ENCODE results near the gene TSC2.
A peak's percentile ranks its signal among the peaks of the same experiment; 100 is the strongest.

TSC2 gene

GRCh38 chr16:2001456-2002355 lies 46.1 kb upstream of the TSC2 start:
- no peak for TF ChIP-seq CTCF (IDR thresholded peaks at IDR 0.05; ENCODE audit: control insufficient read depth, extremely low read depth, insufficient read depth)
- H3K4me3 ChIP-seq (ENCODE audit: low read depth, low read length), result no peak overlapping the region
- DNase-seq (ENCODE audit: low read depth), result no peak

GRCh38 chr16:2002406-2003230 lies 45.2 kb upstream of the TSC2 start:
- DNase-seq (ENCODE audit: low read depth), result no peak
- no peak for TF ChIP-seq CTCF (IDR thresholded peaks at IDR 0.05; ENCODE audit: control insufficient read depth, extremely low read depth, insufficient read depth)
- no peak overlapping the region for H3K4me3 ChIP-seq (ENCODE audit: low read depth, low read length)

GRCh38 chr16:2003231-2003826 lies 44.5 kb upstream of the TSC2 start:
- TF ChIP-seq CTCF (IDR thresholded peaks at IDR 0.05; ENCODE audit: control insufficient read depth, extremely low read depth, insufficient read depth), result no peak
- no peak for DNase-seq (ENCODE audit: low read depth)

GRCh38 chr16:2003827-2004641 lies 43.8 kb upstream of the TSC2 start:
- TF ChIP-seq CTCF (IDR thresholded peaks at IDR 0.05; ENCODE audit: control insufficient read depth, extremely low read depth, insufficient read depth), result peak; percentile 89
- DNase-seq (ENCODE audit: low read depth), result no peak
- peak overlapping the region; percentile 32 for H3K4me3 ChIP-seq (ENCODE audit: low read depth, low read length)

More at GRCh38 chr16:2003231-2003826, 44.5 kb upstream of the TSC2 start:
- no peak overlapping the region for H3K4me3 ChIP-seq (ENCODE audit: low read depth, low read length)

- no peak overlapping the region for H3K4me3 ChIP-seq (ENCODE audit: low read depth, low read length)
- no peak for DNase-seq (ENCODE audit: low read depth)
- TF ChIP-seq CTCF (IDR thresholded peaks at IDR 0.05; ENCODE audit: control insufficient read depth, extremely low read depth, insufficient read depth), result no peak
These were observed 42.8 kb upstream of the TSC2 start for GRCh38 chr16:2004795-2005517.
